HepG2 (cell line): Measurements from ENCODE around the gene GPS1. TPM values are rescaled to one million over a fixed set of nuclear protein-coding genes. Genes with fewer than 3 reads are reported as not detected.
A peak's percentile ranks its signal among the peaks of the same experiment; 100 is the strongest.

ENCODE experiments used
- BHLHE40 ChIP-seq: IDR thresholded peaks from 2 replicates; pipeline ENCODE4 v1.6.1; 2011; ENCODE audit warnings: low read length, improper control_type of control experiment
- FOXO4 ChIP-seq: sonication (generic); formaldehyde crosslinking; conservative IDR thresholded peaks from 2 replicates; pipeline ENCODE4 v1.8.1; 2023; ENCODE audit warnings: missing genetic modification reagents
- GATAD2A ChIP-seq: IDR thresholded peaks from 2 replicates; pipeline ENCODE4 v1.6.1; 2016
- GRHL1 ChIP-seq: sonication (generic); formaldehyde crosslinking; conservative IDR thresholded peaks from 2 replicates; pipeline ENCODE4 v1.8.0; 2022; ENCODE audit warnings: missing genetic modification reagents
- HOXA3 ChIP-seq: sonication (generic); formaldehyde crosslinking; IDR thresholded peaks from 2 replicates; pipeline ENCODE4 v1.5.0; 2020; ENCODE audit warnings: missing genetic modification reagents
- MEF2D ChIP-seq: sonication (generic); formaldehyde crosslinking; IDR thresholded peaks from 2 replicates; pipeline ENCODE4 v1.5.1; 2020; ENCODE audit warnings: mild to moderate bottlenecking, missing genetic modification reagents
- NFATC3 ChIP-seq: sonication (generic); formaldehyde crosslinking; IDR thresholded peaks from 2 replicates; pipeline ENCODE4 v1.5.1; 2020; ENCODE audit warnings: mild to moderate bottlenecking, missing genetic modification reagents
- PCBP1 ChIP-seq: fragments of 200-400 bp; formaldehyde crosslinking; IDR thresholded peaks from 2 replicates; pipeline ENCODE4 v1.6.1; 2017; ENCODE audit warnings: mild to moderate bottlenecking, low read depth, low read length, borderline replicate concordance
- RELA ChIP-seq: sonication (generic); formaldehyde crosslinking; IDR thresholded peaks from 2 replicates; pipeline ENCODE4 v1.4.0; 2020; ENCODE audit warnings: missing genetic modification reagents
- SRSF9 ChIP-seq: fragments of 200-400 bp; formaldehyde crosslinking; IDR thresholded peaks from 2 replicates; pipeline ENCODE4 v1.6.1; 2018; ENCODE audit warnings: borderline replicate concordance, mild to moderate bottlenecking, low read depth, low read length; ENCODE audit not compliant: insufficient read depth, poor library complexity, severe bottlenecking
- ZFP91 ChIP-seq: sonication (generic); formaldehyde crosslinking; IDR thresholded peaks from 2 replicates; pipeline ENCODE4 v1.9.0; 2022; ENCODE audit warnings: missing genetic modification reagents, mild to moderate bottlenecking, borderline replicate concordance
- ZNF263 ChIP-seq: sonication (generic); formaldehyde crosslinking; IDR thresholded peaks from 2 replicates; pipeline ENCODE4 v1.4.0; 2020; ENCODE audit warnings: missing genetic modification reagents
- ZNF318 ChIP-seq: sonication (generic); formaldehyde crosslinking; IDR thresholded peaks from 2 replicates; pipeline ENCODE4 v1.4.0; 2020; ENCODE audit warnings: mild to moderate bottlenecking, missing genetic modification reagents
- ZNF784 ChIP-seq: sonication (generic); formaldehyde crosslinking; IDR thresholded peaks from 2 replicates; pipeline ENCODE4 v1.5.1; 2020; ENCODE audit warnings: missing genetic modification reagents, mild to moderate bottlenecking, borderline replicate concordance
- polyA plus RNA-seq, 8 experiments: library from polyadenylated mRNA; depleted of rRNA in 3 of 8; stranded (reverse) in 7 of 8; unstranded in 1 of 8; fragments of >200 nt; fragmentation: Illumina TruSeq in 4 of 8; extraction: Trizol in 4 of 8; gene quantifications; 2 replicates each; pipeline versions ENCODE4 v1.2.1 to v1.2.3, GENCODE V29; 2011 to 2016; ENCODE audit warnings: low read depth in 4 of 8, missing spikeins in 1 of 8, mixed read lengths in 1 of 8; ENCODE audit not compliant: insufficient read depth in 1 of 8
- total RNA-seq, 5 experiments: library from RNA; depleted of rRNA; stranded (reverse); fragments of >200 nt; fragmentation: Illumina TruSeq; extraction: Trizol; gene quantifications; 2 replicates each; pipeline ENCODE4 v1.2.3, GENCODE V29; 2016; ENCODE audit warnings: low read depth in 1 of 5

GPS1 gene
- total and polyA plus RNA-seq, 2 of the 13 experiments (the other 11 are each of a cell fraction or from before 2014, with no cell fraction given) = 124 to 128 TPM

GRCh38 chr17:82098939-82099763, 47.5 kb downstream of the GPS1 start (continued):
- TF ChIP-seq ZNF318 (CRISPR knock-in tag) (no peak), GRHL1 (no peak), FOXO4 (CRISPR knock-in tag) (no peak), HOXA3 (CRISPR knock-in tag) (no peak; the same call in 1 of the 2 replicates), ZNF263 (CRISPR knock-in tag) (no peak), PCBP1 (no peak), BHLHE40 (no peak), ZFP91 (peak; percentile 69; the same call in 1 of the 2 replicates), ZNF784 (CRISPR knock-in tag) (peak; percentile 72; the same call in 1 of the 2 replicates), SRSF9 (no peak), RELA (no peak), NFATC3 (0 out of 2 replicates have a peak, but pooled peaks have one; percentile 77), MEF2D (CRISPR knock-in tag) (no peak), GATAD2A (CRISPR knock-in tag) (no peak)
